Transverse colon (tissue), 4 donors: ENCODE results near the gene SPTBN1.

ENCODE experiments used
- EP300 ChIP-seq: sonication (generic); formaldehyde crosslinking; IDR thresholded peaks from one replicate; pipeline ENCODE4 v1.6.1; 2017; ENCODE audit warnings: antibody characterized with exemption, low read depth
- POLR2A ChIP-seq: fragments of 450-650 bp; IDR thresholded peaks from one replicate; pipeline ENCODE4 v1.6.1; 2016; ENCODE audit warnings: antibody characterized with exemption, mild to moderate bottlenecking, moderate library complexity
- POLR2AphosphoS5 ChIP-seq, 3 donors: sonication (generic); formaldehyde crosslinking; IDR thresholded peaks; one replicate each; pipeline ENCODE4 v1.6.1; 2016; ENCODE audit warnings: antibody characterized with exemption in 3 of 3
- TF ChIP-seq, protein P1 (sequence below), 5 experiments: fragments of 200-600 bp in 3 of 5; fragments of 450-650 bp in 2 of 5; sonication (generic) in 3 of 5; IDR thresholded peaks; 1 replicate in 2 of 5; 2 replicates in 3 of 5; pipeline ENCODE4 v1.5.1; 2016 to 2017; ENCODE audit warnings: antibody characterized with exemption in 5 of 5, inconsistent platforms in 3 of 5, mild to moderate bottlenecking in 2 of 5, moderate library complexity in 1 of 5

- TF ChIP-seq POLR2A (no peak), EP300 (no peak), POLR2AphosphoS5 (IDR thresholded peaks at IDR 0.05) (no peak)
- TF ChIP-seq, protein P1, sequence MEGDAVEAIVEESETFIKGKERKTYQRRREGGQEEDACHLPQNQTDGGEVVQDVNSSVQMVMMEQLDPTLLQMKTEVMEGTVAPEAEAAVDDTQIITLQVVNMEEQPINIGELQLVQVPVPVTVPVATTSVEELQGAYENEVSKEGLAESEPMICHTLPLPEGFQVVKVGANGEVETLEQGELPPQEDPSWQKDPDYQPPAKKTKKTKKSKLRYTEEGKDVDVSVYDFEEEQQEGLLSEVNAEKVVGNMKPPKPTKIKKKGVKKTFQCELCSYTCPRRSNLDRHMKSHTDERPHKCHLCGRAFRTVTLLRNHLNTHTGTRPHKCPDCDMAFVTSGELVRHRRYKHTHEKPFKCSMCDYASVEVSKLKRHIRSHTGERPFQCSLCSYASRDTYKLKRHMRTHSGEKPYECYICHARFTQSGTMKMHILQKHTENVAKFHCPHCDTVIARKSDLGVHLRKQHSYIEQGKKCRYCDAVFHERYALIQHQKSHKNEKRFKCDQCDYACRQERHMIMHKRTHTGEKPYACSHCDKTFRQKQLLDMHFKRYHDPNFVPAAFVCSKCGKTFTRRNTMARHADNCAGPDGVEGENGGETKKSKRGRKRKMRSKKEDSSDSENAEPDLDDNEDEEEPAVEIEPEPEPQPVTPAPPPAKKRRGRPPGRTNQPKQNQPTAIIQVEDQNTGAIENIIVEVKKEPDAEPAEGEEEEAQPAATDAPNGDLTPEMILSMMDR (IDR thresholded peaks at IDR 0.05), result no peak
Measured at GRCh38 chr2:54420524-54421172, 35.5 kb upstream of the SPTBN1 start.
